Measurements from ENCODE around the gene NFE2L3. TPM values are rescaled to one million over a fixed set of nuclear protein-coding genes. Genes with fewer than 3 reads are reported as not detected.

The NFE2L3 gene
- total RNA-seq, 4 donors from 2014 or later, result 1.5 to 2.7 (median 2.5) TPM

GRCh38 chr7:26186364-26187311 is 34.6 kb downstream of the NFE2L3 start:
- H3K4me3 ChIP-seq, result no peak overlapping the region
- 85% methylated on average over 5 of the region's 5 CpGs for WGBS
- H3K36me3 ChIP-seq, result peaks cover 28 to 60% (median 47%) of the 10 kb centered on the region in 4 donors
- intact Hi-C loops (cut with DNase I), result no loop called here
- no peaks in the 10 kb centered on the region for H3K27me3 ChIP-seq
- peak overlapping the region in 1 of 4 donors; percentile 2 for H3K27ac ChIP-seq (replicated peaks in 1 of 4)
- peaks cover 20 to 36% (median 27%) of the 10 kb centered on the region in 4 donors for H3K4me1 ChIP-seq
- TF ChIP-seq POLR2AphosphoS5 (IDR thresholded peaks at IDR 0.05) (no peak), EP300 (IDR thresholded peaks at IDR 0.05) (no peak)
- TF ChIP-seq, protein P1, sequence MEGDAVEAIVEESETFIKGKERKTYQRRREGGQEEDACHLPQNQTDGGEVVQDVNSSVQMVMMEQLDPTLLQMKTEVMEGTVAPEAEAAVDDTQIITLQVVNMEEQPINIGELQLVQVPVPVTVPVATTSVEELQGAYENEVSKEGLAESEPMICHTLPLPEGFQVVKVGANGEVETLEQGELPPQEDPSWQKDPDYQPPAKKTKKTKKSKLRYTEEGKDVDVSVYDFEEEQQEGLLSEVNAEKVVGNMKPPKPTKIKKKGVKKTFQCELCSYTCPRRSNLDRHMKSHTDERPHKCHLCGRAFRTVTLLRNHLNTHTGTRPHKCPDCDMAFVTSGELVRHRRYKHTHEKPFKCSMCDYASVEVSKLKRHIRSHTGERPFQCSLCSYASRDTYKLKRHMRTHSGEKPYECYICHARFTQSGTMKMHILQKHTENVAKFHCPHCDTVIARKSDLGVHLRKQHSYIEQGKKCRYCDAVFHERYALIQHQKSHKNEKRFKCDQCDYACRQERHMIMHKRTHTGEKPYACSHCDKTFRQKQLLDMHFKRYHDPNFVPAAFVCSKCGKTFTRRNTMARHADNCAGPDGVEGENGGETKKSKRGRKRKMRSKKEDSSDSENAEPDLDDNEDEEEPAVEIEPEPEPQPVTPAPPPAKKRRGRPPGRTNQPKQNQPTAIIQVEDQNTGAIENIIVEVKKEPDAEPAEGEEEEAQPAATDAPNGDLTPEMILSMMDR (IDR thresholded peaks at IDR 0.05), result no peak
- DNase-seq (ENCODE audit: extremely low spot score), result no peak
- H3K9me3 ChIP-seq, result no peaks in the 10 kb centered on the region

DNA sequence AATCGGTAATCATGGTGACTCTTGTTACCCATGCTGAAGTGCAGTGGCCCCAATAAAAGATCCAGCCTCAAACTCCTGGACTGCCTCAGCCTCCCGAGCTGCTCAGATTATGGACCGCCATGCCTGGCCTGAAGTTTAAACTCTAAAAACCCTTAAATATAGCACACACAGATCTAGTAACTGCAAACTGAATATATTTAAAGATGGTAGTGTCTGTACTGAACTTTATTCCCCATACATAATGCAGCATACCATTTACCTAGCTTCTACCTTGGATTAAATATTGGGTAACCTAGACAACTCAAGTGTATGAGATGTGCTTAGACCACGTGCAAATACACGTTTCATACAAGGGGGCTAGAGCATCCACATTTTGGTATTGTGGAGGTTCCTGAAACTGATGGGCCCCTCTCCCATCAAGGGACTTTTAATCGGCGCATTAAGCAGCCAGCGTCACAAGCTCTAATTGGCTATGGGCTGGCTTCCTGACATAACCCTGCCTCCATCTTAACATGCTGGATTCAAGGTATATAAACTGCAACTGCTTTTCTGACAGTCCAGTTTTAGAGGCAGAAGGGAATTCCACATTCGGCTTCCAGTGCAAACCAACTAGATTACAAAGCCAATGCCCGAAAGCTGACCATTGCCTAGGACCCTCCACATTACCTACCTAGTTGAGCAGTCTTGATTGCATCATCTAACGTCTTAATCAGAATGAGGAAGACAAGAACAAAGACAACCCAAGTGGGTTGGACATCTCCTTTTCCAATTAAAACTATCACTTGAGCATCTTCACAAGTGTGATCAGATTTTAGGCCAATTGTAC is 35.6 kb downstream of the NFE2L3 start:
- Histone ChIP-seq H3K27me3 (no peaks in the 10 kb centered on the region), H3K4me1 (peaks cover 23 to 42% (median 30%) of the 10 kb centered on the region in 4 donors), H3K36me3 (peaks cover 37 to 69% (median 55%) of the 10 kb centered on the region in 4 donors), H3K27ac (replicated peaks in 1 of 4) (peak overlapping the region in 1 of 4 donors; percentile 2), H3K9me3 (no peaks in the 10 kb centered on the region), H3K4me3 (no peak overlapping the region)
- 81% methylated on average over 11 of the region's 11 CpGs for WGBS
- no peak for DNase-seq (ENCODE audit: extremely low spot score)
- intact Hi-C loops (cut with DNase I), result no loop called here
- peak in 1 of 2 donors; percentile 57 for TF ChIP-seq POLR2AphosphoS5 (IDR thresholded peaks at IDR 0.05)
- TF ChIP-seq, protein P1 (IDR thresholded peaks at IDR 0.05), result no peak

DNA sequence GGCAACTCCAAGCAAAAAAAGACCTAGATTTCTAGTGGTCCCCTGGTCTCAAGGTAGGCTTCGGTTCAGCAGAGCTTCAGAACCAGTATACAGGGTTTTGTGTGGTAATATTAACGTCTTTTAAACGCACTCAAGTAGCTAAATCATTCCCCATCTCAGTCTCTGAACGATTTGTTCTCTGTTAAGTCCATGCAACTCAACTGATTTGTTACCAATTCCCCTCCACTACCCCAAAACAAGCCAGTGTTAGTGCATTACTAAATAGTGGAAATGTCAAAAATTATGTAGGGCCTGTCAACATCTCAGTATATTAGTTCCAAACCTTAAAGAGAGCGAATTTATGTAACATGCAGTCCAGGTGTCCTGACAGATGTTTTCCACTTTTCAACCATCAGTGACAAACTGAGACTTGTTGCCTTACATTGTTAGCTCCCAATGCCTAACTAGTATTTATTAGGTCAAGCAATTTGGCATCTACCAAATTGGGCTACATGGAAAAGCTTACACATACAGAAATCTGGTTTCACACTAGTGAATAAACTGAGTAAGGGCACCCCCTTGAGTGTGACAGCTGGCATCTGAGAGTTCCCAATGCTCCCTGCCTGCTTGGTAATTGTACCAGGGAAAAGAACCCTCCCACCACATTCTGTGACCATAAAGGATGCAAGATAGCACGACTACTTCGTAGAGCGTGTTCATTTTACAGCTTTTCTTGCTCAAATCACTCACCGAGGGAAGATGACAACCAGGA is 36.4 kb downstream of the NFE2L3 start:
- H3K36me3 ChIP-seq, result peaks cover 43 to 77% (median 63%) of the 10 kb centered on the region in 4 donors
- no peaks in the 10 kb centered on the region for H3K9me3 ChIP-seq
- WGBS, result 91% methylated on average over 9 of the region's 9 CpGs

DNA sequence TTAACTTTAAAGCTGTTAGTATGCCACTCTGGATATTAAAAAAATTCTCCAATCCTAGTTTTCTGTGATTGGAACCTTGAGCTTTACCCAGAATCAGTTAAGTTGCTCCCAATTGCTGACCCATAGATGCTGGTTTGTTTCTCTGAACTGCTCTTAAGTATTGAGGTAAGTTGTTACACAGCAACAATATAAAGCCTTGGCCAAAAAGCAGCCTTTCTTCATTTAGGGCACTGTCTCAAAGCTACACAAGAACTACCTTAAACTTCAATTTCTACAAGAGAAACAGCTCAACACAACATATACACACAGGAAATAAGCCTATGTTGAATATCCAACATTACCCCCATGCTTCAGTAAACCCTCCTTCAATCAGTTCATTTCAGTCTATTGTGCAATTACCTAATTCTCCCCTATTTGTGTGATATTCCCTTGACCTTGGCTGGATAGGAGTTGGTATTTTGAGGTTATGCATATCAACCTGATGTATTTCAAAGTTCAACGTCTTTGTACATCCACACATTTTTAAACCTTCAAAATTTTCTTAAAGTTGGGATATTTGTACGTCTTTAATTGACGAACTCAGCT is 37.1 kb downstream of the NFE2L3 start:
- peaks cover 48 to 84% (median 69%) of the 10 kb centered on the region in 4 donors for H3K36me3 ChIP-seq
- no peaks in the 10 kb centered on the region for H3K27me3 ChIP-seq
- intact Hi-C loops (cut with DNase I), result no loop called here
- no peak overlapping the region for H3K27ac ChIP-seq (replicated peaks in 1 of 4)
- no peak for DNase-seq (ENCODE audit: extremely low spot score)
- 87% methylated on average over 3 of the region's 3 CpGs for WGBS
- H3K4me1 ChIP-seq, result peaks cover 23 to 43% (median 31%) of the 10 kb centered on the region in 4 donors
- TF ChIP-seq POLR2A (IDR thresholded peaks at IDR 0.05; ENCODE audit: low read depth) (no peak), POLR2AphosphoS5 (IDR thresholded peaks at IDR 0.05) (no peak)
- no peak overlapping the region for H3K4me3 ChIP-seq
- no peaks in the 10 kb centered on the region for H3K9me3 ChIP-seq

More for the DNA sequence above, 36.4 kb downstream of the NFE2L3 start:
- Histone ChIP-seq H3K27ac (replicated peaks in 1 of 4) (no peak overlapping the region), H3K27me3 (no peaks in the 10 kb centered on the region), H3K4me1 (peaks cover 23 to 42% (median 30%) of the 10 kb centered on the region in 4 donors), H3K4me3 (no peak overlapping the region)
- intact Hi-C loops (cut with DNase I), result no loop called here
- TF ChIP-seq, protein P1 (IDR thresholded peaks at IDR 0.05), result no peak
- no peak for TF ChIP-seq EP300 (IDR thresholded peaks at IDR 0.05)
- TF ChIP-seq POLR2A (IDR thresholded peaks at IDR 0.05; ENCODE audit: low read depth), result no peak
- no peak for TF ChIP-seq POLR2AphosphoS5 (IDR thresholded peaks at IDR 0.05)
- DNase-seq (ENCODE audit: extremely low spot score), result no peak

Measured in esophagus muscularis mucosa (tissue), 4 donors.